ENCODE results near the gene ZNF615.

ZNF615 gene

GRCh38 chr19:52048555-52049501 lies 40.8 kb upstream of the ZNF615 start, which contains the start of gene ZNF432 (continued):
- 0 out of 2 replicates have a peak, but pooled peaks have one; percentile 21 for TF ChIP-seq ZNF843 (tag by site-specific recombination; IDR thresholded peaks at IDR 0.05)
- TF ChIP-seq ZNF280D (tag by site-specific recombination; IDR thresholded peaks at IDR 0.05), result peak; percentile 71
- 0 out of 2 replicates have a peak, but pooled peaks have one; percentile 25 for TF ChIP-seq ZNF391 (tag by site-specific recombination; IDR thresholded peaks at IDR 0.05; ENCODE audit: borderline replicate concordance, low read depth)
- no peak for TF ChIP-seq ZNF776 (tag by site-specific recombination; IDR thresholded peaks at IDR 0.05; ENCODE audit: borderline replicate concordance)
- TF ChIP-seq ZSCAN30 (tag by site-specific recombination; IDR thresholded peaks at IDR 0.05), result 0 out of 2 replicates have a peak, but pooled peaks have one; percentile 21
- no peak for TF ChIP-seq ZNF658 (tag by site-specific recombination; IDR thresholded peaks at IDR 0.05)
- no peak for TF ChIP-seq SCRT2 (tag by site-specific recombination; IDR thresholded peaks at IDR 0.05)
- TF ChIP-seq PRDM10 (tag by site-specific recombination; IDR thresholded peaks at IDR 0.05), result peak; percentile 55
- 0 out of 2 replicates have a peak, but pooled peaks have one; percentile 42 for TF ChIP-seq ZXDB (tag by site-specific recombination; IDR thresholded peaks at IDR 0.05)
- no peak for TF ChIP-seq PRDM6 (tag by site-specific recombination; IDR thresholded peaks at IDR 0.05)
- no peak; the same call in 1 of the 2 replicates for TF ChIP-seq KLF7 (tag by site-specific recombination; IDR thresholded peaks at IDR 0.05; ENCODE audit: borderline replicate concordance)
- peak; percentile 73 for TF ChIP-seq ZNF341 (tag by site-specific recombination; IDR thresholded peaks at IDR 0.05; ENCODE audit: low read depth)
- TF ChIP-seq MYNN (tag by site-specific recombination; IDR thresholded peaks at IDR 0.05; ENCODE audit: borderline replicate concordance), result peak; percentile 38; the same call in 1 of the 2 replicates
- TF ChIP-seq PATZ1 (tag by site-specific recombination; IDR thresholded peaks at IDR 0.05), result peak; percentile 56; the same call in 1 of the 2 replicates
- TF ChIP-seq ZNF302 (tag by site-specific recombination; IDR thresholded peaks at IDR 0.05; ENCODE audit: low read depth), result no peak
- TF ChIP-seq ZNF114 (tag by site-specific recombination; IDR thresholded peaks at IDR 0.05), result no peak
- peak; percentile 42; the same call in 1 of the 2 replicates for TF ChIP-seq GLIS1 (tag by site-specific recombination; IDR thresholded peaks at IDR 0.05)
- TF ChIP-seq GLI2 (tag by site-specific recombination; IDR thresholded peaks at IDR 0.05; ENCODE audit: borderline replicate concordance, low read depth), result no peak
- TF ChIP-seq ZNF155 (tag by site-specific recombination; IDR thresholded peaks at IDR 0.05), result no peak
- TF ChIP-seq ZNF692 (tag by site-specific recombination; IDR thresholded peaks at IDR 0.05), result 0 out of 2 replicates have a peak, but pooled peaks have one; percentile 73
- no peak for TF ChIP-seq REST (tag by site-specific recombination; IDR thresholded peaks at IDR 0.05)

All from HEK293 (cell line).